GM13976 (cell line): Measurements from ENCODE around the gene ZC3H14.
"Not testable (repeated sequence)": the region's sequence is repeated elsewhere in the genome, so short reads cannot be mapped to it uniquely, and the experiment has no call there.

ENCODE experiments used
- DNase-seq: peaks from one replicate; pipeline ENCODE4 v3.0.0; 2012; ENCODE audit warnings: low spot score
- CTCF ChIP-seq: IDR thresholded peaks from 2 replicates; pipeline ENCODE4 v1.5.1; 2012; ENCODE audit warnings: borderline replicate concordance, mild to moderate bottlenecking; ENCODE audit not compliant: insufficient read depth; ENCODE audit errors: extremely low read depth, missing control alignments, control extremely low read depth
- in situ Hi-C: fragments of 300-500 bp; cut with MboI; formaldehyde crosslinking; loops from one replicate; pipeline ENCODE4 v1.12.0; 2022; ENCODE audit warnings: low sequenced_read_pairs, mixed read lengths, inconsistent platforms; ENCODE audit not compliant: unreplicated experiment

ZC3H14 gene

GRCh38 chr14:88521818-88522217 lies 41.0 kb upstream of the ZC3H14 start:
- TF ChIP-seq CTCF: no peak
- no peak for DNase-seq
- in situ Hi-C loops: no loop called here

GRCh38 chr14:88522393-88522792 lies 40.4 kb upstream of the ZC3H14 start:
- in situ Hi-C loops: no loop called here
- no peak for DNase-seq
- no peak for TF ChIP-seq CTCF

- in situ Hi-C loops, DNase-seq: not testable (repeated sequence)
Measured at GRCh38 chr14:88529889-88530288, 32.9 kb upstream of the ZC3H14 start.

GRCh38 chr14:88533064-88533602 lies 29.7 kb upstream of the ZC3H14 start:
- no peak for TF ChIP-seq CTCF
- DNase-seq: no peak
- in situ Hi-C loops: no loop called here

GRCh38 chr14:88535149-88535548 lies 27.7 kb upstream of the ZC3H14 start:
- in situ Hi-C loops: no loop called here
- no peak for DNase-seq
- no peak for TF ChIP-seq CTCF

- DNase-seq: no peak
- in situ Hi-C loops: no loop called here
- no peak for TF ChIP-seq CTCF
Measured at GRCh38 chr14:88535813-88536212, 27.0 kb upstream of the ZC3H14 start.

GRCh38 chr14:88541324-88541723 lies 21.5 kb upstream of the ZC3H14 start:
- in situ Hi-C loops: no loop called here
- no peak for DNase-seq

More at GRCh38 chr14:88541324-88541723, 21.5 kb upstream of the ZC3H14 start:
- TF ChIP-seq CTCF: no peak
